NCI-H1105 treated with DMSO at 0.1 percent for 48 hours (cell line): ENCODE results near the gene CHMP2A.

Experiments
- DNase-seq: peaks from one replicate; lab custom pipeline; 2025; lab: John Stamatoyannopoulos, UW

Gene CHMP2A

DNA sequence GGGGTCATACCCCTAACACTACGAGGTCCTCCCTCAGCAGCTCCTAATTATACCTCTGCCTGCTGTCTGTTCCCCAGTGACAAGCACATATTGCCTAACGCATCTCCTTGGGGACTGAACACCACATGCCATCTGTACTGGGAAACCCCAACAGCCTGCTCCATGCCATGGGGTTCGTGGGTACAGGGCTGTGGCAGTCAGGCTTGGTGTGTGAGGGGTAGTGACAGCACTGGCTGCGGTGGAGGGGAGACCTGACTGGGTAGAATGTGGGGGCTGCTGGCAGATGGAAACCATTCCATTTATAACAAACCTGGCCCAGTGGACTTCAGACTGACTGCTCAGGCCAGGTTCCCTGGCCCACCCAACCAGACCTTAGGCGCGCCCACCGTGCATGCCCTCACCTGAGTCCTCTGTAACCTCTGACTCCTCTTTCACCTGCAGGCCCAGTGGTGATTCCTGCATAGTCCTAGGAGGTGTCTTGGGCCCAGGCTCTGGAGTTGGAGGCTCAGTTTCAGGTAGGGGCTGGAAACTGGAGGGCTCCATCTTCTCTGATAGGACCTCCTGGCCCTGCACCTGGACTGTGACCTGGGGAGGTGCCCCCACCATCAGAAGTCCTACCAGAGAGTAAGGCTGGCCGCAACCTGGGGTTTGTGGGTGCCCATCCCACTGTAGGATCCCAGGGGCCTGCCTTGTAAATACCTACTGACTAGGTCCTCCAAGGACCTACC is 15.2 kb upstream of the CHMP2A start:
- no peak for DNase-seq

DNA sequence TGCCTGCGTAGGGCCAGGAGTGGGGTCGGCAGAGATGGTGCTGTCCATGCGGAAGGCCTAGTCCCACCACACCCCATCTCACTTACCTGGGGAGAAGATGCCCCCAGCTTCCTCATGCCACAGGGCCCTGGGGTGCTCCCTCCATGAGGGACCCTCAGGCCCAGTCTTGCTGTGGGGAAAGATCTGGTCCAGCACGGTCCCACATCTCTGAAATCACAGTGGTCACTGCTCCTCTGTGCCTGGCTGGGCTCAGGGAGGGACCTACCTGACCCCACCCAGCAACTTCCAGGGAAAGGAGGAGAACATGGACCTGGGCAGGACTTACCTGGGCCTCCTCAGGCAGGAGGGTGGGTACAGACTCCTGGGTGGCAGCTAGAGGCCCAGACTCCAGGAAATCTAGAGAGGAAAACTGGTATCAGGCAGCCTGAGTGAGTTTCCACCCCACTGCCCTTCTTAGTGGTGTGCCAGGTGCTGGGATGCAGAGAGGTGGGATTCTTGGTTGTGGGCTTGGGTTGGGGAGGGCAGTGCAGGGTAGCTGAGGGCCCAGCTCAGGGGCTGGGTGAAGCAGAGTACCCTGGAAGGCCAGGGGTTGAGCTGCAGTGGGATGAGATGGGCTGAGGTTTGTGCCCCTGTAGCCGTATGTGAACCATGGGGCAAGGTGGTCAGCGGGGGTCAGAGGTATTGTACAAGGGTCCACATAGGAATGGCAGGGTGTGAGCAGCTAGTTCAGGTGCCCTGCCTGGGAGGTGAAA is 14.5 kb upstream of the CHMP2A start:
- DNase-seq: no peak

DNA sequence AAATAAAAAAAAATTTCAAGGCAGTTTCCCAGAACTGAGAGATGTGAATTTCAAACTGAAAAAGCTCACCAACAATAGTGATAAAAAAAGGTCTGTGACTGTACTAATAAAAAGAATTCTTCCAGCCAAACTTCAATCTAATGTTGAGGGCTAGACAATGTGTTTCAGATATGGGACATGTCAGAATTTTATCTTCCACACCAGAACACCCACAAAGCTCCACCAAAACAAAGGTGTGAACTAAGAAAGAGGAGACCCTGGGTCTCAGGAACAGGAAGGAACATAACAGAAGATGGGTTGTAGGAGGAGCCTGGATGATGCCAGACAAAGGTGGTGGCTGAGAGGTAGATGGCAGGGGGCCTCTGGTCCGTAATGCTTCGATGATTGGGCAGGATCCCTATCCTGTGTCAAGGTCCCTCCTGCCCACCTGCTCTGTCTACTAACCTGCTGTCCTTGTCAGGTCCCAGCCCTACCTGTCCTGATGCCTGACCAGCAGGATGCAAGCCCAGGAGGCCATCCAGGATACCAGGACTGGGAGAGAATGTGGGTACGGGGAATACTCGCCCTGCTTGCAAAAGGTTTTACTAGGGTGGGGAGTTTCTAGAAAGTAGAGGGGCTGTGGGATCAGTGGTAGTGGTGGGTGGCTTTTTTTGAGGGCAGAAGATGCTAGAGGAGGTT is 13.7 kb upstream of the CHMP2A start:
- no peak for DNase-seq

DNA sequence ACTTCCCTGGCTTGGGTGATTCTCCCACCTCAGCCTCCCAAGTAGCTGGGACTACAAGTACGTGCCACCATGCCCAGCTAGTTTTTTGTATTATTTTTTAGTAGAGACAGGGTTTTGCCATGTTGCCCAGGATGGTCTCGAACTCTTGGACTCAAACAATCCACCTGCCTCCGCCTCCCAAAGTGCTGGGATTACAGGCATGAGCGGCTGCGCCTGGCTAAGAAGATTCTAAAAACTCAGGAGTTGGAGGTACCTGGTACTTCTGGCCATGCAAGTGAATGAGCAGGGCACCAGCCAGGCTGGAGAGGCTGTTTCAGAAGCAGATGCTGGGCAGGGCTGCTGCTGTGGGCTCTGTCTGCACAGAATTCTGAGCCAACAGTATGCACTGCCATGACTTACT is 12.1 kb upstream of the CHMP2A start:
- no peak for DNase-seq

DNA sequence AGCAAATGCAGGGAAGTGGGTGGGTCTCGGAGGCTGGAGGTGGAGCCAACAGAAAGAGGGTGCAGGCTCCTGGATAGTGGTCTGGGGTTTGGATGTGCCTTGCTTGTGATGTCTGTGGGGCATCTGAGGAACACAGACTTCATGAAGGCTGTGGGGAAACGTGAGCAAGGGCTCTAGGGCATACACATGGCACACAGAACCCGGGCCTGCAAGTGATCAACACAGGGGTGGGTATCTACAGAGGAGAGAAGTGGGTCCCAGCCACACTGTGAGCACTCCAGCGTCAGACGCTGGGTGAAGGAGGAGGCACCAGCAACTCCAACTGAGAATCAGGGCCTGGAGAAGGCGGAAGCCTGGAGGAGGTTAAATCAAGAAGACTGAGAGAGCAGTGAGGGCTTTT is 8.9 kb upstream of the CHMP2A start:
- no peak for DNase-seq

DNA sequence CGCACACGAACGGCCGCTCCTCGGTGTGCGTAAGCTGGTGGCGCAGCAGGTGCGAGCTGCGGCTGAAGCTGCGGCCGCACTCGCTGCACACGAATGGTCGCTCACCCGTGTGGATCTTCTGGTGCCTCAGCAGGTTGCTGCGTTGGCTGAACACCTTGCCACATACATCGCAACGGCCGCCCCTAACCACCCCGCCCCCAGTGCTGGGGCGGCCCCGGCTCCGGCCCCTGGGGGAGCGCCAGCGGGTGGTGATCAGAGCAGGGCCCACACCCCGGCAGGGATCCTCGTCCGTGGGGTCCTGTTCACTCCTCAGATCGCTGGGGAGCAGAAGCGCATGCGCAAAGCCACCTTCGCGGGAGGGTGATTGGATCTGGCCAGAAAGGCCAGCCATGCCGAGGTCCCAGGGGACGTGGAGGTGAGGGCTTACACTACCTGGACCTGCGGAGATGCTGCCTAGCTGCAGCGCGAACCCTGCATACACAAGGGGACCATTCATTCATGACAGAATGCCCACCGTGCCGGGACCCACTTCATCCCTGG is 8.2 kb upstream of the CHMP2A start:
- no peak for DNase-seq

DNA sequence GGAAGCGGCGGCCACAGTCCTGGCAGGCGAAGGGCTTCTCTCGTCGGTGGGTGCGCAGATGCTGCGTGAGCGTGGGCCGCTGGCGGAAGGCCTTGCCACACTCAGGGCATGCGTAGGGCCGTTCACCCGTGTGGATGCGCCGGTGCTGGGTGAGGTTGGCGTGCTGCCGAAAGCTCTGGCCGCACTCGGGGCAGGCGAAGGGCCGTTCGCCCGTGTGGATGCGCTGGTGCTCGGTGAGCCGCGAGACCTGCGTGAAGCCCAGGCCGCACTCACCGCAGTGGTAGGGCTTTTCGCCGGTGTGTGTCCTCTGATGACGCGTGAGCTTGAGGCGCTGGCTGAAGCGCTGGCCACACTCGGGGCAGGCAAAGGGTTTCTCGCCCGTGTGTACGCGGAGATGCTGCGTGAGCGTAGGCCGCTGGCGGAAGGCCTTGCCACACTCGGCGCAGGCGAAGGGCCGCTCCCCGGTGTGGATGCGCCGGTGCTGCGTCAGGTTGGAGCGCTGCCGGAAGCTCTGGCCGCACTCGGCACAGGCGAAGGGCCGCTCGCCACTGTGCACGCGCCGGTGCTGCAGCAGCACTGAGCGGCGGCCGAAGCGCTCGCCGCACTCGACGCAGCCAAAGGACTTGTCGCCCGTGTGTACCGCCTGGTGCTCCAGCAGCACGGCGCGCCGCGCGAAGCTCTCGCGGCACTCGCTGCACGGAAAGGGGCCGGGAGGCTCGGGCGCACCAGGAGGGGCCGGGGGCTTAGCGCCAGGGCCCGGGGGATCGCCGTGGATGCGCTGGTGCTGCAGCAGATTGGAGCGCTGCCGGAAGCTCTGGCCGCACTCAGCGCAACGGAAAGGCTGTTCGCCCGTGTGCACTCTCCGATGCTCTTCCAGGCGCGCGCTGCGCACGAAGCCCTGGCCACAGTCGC is 7.5 kb upstream of the CHMP2A start:
- DNase-seq: no peak

DNA sequence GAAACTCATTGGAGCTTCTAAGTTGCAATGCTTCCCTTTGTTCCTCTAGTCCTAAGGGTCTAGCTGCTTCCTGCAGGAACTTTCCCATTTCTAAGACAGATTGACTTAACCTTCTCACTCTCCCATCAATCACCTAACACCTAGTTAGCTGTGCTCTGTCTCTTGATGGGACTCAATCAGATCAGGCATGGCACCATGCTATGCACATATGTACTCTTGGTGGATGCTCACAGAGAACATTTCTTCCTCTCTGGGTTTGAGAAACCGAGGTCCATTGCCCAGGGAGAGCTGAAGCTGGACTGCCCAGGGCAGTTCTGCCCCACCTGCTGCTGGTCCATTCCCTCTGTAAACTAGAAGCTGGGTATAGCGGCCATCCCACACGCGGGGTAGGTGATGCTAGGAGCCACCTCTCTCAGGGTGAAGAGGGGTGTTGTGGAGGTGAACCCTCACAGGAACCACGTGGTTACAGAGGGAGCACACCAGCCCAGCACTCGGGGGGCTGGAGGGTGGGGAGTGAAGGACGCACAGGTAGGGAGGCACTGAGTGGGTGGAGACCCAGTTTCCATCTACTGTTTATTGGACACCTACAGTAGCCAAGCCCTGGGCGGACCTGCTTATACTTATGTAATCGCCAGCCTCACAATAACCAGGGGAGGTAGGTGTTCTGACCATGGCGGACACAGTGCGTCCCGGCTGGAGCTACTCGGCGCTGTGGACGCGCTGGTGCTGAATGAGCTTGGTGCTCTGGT is 6.6 kb upstream of the CHMP2A start:
- DNase-seq: no peak

DNA sequence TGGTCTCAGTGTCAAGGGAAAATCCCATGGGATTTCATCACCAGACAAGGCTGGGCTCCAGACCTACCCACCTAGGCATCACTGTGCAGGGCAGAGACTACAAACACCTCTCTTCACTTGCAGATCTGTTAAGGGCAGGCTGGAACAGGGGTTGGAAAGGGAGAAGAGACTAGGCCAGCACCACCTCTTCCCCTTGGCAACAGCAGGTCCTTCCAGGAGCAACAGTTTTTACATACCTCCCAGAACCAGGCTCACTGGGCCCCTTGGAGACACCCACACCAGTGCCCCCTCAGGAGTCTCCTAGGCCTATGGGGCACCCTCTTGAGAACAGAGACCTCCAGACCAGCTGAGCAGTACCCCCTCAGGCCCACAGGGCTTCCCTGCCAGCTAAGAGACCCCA is 6.0 kb upstream of the CHMP2A start:
- no peak for DNase-seq

DNA sequence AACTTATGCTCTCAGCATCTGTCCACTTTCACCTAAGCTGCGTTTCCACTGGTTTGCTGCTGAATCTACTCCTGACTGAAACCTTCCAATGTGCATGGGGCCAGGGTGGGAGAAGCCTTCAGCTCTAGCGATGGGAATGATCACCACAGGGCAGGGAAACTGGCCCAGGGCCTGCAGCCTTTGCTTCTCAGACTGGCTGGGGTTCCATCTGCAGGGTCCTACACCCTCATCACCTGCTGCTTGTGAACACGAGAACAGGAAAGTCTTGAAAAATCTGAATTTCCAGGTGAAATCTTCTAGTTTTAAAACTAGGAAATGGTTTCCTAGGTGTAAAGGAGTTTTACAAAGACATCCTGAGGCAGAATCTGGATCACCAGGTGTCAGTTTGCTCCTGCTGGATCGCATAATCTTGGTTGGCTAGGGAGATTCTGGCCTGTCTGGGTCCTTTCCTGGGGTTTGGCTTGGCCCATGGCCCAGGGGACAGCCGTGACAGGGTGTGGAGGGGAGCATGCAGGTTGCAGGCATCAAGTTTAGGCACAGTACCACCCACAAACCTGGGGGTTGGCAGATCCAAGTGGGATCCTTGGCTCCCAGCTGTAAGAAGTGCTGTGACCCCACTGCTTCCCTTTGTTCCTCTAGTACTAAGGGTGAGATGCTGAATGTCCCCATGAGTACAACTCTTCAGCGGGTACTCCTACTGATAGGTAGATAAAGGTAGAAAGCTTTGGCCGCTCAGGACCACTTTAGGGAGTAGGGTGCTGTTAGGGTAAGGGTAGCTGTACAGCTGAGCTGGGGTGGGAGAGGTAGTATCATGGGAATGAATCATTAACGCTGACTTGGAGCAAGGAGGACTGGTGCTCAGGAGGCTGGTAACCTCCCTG is 5.3 kb upstream of the CHMP2A start:
- DNase-seq: no peak

DNA sequence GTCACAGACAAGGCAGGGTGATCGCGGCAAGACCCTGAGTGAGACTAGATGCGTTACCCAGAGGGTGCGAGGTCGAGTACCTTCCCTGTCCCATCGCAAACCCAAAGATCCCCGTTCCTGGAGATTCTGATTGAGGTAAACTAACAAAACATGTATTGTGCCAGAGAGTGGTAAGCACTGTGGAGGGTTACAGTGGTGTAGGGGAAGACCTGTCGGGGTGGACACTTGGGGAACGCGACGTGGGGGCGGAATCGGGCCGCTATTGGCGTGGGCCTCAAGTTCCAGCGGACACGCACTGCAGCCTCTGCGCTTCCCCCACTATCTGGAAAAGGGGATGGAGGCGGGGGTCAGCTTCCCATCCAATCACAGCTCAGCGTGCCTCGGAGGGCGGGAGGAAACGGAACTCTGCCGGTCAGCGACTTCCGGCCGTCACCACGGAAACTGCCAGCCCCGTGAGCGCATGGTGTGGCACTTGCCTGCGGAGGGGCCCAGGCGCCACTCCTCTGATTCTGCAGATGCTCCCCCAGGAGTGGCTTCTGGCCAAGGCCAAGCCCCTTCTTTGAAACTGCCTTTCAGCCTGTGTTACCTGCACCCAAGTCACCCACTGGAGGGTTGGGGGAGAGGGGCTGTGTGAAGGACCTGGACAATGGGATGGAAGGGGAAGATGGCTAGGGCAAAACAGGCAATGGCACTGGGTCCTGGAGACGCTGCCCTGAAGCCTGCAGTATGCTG is 4.5 kb upstream of the CHMP2A start:
- DNase-seq: no peak

DNA sequence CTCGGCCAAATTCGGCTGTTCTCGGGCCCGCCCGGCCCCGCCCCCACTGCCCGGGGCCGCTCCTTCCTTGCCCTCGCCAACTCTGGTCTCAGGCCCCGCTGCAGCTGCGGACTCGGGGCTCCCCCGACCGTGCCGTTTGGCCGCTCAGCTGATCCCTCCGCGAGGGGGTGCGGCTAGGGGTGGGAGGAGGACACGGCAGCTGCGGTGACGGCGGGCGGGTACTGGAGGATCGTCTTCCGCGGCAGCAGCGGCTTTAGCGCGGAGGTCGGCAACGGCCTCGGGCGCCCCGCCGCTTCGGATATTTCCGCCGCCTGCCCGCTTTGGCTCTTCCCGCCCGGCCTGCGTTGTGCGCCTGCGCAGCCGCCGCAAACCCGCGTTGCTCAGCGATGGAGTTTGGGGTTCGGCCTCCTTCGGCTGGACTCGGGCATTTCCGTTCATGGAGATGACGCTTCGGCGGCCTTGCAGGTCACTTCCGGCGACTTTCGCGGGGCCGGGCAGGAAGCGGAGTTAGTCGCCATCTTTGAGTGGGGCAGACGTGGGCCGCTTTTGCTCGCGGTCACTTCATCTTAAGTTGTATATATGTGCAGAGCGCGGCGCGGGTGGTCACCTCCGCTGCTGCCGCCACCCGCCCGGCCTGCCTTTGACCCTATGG is 3.8 kb upstream of the CHMP2A start:
- no peak for DNase-seq

DNA sequence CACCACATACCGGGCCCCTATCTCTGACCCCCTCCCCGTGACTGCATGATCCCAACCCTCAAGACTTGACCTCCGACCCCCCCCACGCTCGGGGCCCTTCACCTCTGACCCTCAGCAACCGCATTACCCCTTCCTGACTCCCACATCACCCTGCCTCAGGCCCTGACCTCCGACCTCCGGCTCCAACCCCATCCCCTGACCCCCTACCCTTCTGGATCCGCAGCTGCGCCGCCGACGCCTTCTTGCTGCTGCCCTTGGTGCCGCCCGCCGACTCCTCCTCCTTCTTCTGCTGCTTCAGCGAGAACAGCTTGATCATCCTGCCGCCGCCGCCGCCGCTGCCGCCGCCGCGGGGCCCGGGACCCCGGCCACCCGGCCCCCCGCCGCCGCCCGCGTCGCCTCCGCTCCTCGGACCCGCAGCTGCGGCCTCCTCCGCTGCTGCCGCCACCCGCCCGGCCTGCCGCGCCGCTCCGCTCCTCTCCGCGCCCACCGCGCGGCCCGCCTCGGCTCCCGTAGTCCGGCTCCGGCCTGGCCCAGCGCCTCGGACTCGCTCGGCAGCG is 3.2 kb upstream of the CHMP2A start, which contains the start of gene UBE2M:
UBE2M (minus strand) TSS at position 546 of the 557 bp plus-strand sequence; CDS start at position 316, 230 bp downstream.
- DNase-seq: no peak

DNA sequence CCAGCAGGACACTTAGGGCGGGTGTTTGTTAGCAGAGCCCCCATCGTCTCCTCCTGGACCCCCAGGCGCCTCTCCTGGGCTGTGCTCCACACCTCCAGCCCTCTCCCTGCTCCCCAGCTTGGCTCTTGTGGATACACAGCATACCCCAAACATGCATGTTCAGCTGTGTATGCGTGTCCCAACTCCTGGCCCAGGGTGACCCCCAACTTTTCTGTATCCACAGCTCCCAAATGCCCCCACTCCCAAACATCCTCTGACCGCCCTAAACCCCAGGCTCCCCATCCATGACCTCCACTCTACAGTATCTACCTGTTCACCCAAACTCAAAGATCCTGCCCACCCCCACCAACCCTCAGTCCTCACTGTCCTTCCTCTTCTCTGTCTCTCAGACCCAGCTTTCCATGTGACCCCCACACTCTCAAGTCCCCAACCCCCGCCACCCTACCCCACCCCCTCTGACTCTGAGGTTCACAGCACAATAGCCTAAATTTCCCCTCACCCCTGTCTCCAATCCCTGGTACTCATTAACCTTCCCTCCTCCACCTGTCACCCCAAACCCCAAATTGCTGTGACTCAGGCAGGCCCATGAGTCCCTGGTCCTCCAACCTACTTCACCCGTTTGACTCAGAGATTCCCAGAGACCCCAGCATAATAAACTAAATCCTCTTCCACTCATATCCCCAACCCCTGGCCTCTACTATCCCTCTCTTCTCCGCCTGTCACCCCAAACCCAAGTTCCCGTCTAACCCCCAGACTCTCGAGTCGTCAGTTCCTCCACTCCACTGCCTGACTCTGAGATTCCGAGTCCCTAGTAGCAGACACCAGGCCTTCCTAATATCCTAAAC is 2.5 kb upstream of the CHMP2A start:
- DNase-seq: no peak

DNA sequence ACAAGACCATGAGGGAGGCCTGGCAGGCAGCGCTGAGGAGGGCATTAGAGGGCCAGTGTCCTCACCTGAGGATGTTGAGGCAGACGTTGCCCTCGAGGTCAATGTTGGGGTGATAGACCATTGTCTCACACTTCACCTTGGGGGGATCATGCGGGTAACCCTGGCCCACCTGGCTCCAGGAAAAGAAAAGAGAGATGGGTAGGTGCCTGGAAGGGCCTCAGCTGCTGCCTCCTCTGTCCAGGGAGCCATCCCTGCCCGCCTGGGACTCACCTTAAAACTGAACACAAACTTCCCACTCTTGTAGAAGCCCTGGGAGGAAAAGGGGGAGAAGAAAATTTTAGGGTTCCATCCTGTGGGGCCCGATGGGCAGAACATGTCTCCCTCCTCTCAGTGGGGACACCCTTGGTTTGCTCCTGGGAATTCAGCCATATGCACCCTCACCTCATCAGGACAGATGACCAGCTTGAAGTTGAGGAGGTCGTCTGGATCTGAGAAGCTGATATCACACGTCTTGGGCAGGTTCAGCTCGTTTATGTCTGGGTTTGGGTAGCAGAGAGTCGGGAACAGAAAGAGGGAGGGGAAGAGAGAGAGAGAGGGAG is 1.8 kb upstream of the CHMP2A start:
- DNase-seq: no peak

DNA sequence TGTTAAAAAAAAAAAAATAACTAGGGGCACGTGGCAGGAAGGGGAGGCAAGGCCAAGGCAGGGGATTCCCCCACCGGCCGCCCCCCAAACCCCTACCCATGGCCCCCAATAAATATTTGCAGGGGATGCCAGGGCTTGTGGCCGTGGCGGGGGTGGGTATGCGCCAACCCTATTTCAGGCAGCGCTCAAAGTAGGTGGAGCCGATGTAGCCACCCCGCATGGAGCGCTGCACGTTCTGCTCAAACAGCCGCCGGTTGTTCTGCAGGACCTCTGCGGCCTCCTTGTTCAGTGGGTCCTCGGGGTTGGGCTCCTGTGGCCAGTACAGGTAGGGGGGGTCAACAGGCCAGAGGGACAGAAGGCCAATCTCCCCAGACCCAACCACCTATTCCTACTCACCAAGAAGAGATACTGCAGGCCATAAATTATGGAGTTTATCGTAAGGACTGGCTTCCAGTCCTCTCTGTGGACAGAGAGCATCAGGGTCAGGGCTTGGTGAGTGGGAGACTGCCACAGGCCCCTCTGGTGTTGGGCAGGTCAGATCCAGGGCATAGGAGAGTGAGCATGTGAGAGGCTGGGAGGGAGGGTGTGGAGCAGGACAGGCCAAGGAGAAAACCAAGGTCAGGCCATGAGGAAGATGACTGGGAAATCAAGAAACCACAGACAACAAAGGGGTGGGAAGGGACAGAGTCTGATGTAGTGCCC is 1.2 kb upstream of the CHMP2A start:
- no peak for DNase-seq
